Subcutaneous adipose tissue (tissue), 4 donors: ENCODE results near the gene PCSK6. TPM values are rescaled to one million over a fixed set of nuclear protein-coding genes. Genes with fewer than 3 reads are reported as not detected.

ENCODE experiments used
- CTCF ChIP-seq: fragments of 450-650 bp; IDR thresholded peaks from one replicate; pipeline ENCODE4 v1.5.1; 2016; ENCODE audit warnings: low read depth, mild to moderate bottlenecking, control low read depth, antibody characterized with exemption, moderate library complexity
- total RNA-seq, 4 donors: library from RNA; depleted of rRNA; stranded (reverse); fragments of >200 nt; gene quantifications; one replicate each; pipeline ENCODE4 v1.1.0, GENCODE V29; 2016

Gene PCSK6
- total RNA-seq, 4 donors from 2014 or later: 4.4 to 8.7 (median 5.9) TPM

DNA sequence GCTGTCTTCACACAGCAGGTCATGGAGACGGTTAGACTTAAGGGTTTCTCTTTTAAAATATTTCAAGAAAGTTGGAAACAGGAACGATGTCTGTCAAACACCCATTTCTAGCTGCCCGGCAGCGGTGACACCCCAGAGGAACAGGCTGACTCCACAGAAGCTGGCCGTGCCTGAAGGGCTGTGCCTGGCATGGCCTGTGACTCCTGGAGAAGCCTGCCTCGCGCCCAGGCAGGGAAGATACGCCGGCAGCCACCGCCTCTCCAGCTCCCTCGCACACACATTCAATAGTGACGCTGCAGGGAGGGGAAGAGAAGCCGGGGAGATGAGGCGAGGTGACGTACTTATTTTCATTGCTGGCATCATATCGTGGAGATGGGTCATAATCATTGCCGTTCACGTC lies 59.9 kb downstream of the PCSK6 start:
- TF ChIP-seq CTCF: no peak

DNA sequence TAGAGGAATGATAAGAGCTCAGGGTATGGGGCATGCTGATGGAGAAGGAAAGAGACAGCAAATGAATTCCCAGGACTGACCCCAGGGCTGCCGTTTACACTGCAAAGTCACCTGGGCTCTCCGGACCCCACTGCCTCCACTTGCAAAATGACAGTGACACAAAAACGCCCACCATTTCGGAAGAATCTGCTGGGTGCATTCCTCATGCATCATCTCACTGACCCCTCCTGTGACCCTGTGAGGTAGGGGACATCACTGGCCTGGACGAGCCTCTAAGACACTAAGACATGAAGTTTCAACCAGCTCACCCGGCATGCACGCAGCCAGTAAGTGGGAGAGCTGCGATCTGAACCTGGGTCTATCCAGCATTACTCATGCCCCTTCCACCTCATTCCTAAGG lies 60.3 kb downstream of the PCSK6 start:
- no peak for TF ChIP-seq CTCF

DNA sequence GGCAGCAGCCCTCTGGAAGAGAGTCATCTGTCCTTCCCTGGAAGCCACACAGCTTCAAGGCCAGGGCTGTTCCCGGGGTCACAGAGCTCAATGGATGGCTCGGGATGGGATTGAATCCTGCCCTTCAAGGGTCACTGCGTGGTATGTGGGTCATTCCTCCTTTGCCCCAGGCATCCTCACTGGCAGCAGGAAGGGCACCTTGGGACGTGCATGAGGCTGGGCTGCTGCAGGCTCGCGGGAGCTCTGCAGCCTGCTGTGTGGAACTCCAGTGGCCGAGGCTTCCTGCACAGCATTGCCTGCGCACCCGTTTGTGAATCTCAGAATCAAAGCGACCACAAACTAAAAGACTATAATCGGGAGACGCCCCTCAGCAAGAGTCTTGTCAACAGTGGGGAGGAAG lies 60.7 kb downstream of the PCSK6 start:
- no peak for TF ChIP-seq CTCF

- TF ChIP-seq CTCF: no peak
These were observed 61.7 kb downstream of the PCSK6 start for GRCh38 chr15:101427606-101428487.

DNA sequence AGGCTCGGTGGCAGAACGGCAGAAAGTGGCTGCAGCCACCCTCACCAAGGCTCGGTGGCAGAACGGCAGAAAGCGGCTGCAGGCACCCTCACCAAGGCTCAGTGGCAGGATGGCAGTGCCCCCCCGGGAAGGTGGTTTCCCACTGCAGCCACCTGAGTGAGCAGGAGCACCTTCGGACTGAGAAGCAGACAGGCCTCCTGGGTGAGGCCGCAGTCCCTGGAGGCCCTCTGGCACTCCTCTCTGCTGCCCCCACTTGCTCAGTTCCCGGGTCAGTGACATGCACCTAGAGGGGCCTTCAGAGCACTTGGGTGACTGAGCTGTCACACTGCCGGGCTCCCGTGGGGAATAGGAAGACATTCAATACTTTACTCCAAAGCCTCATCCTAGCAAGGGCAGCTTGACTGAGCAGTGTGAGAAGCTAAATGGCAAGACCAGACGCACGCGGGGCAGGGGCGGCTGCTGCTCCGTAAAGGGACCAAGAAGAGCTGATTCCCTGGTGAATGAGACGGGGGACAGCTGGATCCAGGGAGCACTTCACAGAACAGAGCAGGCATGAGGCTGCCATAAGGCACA lies 62.7 kb downstream of the PCSK6 start:
- TF ChIP-seq CTCF: no peak

- TF ChIP-seq CTCF: no peak
These were observed 63.6 kb downstream of the PCSK6 start for GRCh38 chr15:101425787-101426365.

GRCh38 chr15:101424984-101425383 lies 64.5 kb downstream of the PCSK6 start:
- TF ChIP-seq CTCF: no peak
